Measurements from ENCODE around the gene BAIAP2. TPM values are rescaled to one million over a fixed set of nuclear protein-coding genes. Genes with fewer than 3 reads are reported as not detected.

The BAIAP2 gene
- total and polyA plus RNA-seq, 2 of the 13 experiments (the other 11 are each of a cell fraction or from before 2014, with no cell fraction given) = 22.5 to 24.0 TPM

GRCh38 chr17:81136366-81136765 is 101.4 kb downstream of the BAIAP2 start (continued):
- TF ChIP-seq NRL (CRISPR knock-in tag; IDR thresholded peaks at IDR 0.05; ENCODE audit: borderline replicate concordance) = no peak
- no peak for TF ChIP-seq ASH2L (IDR thresholded peaks at IDR 0.05; ENCODE audit: insufficient read length, low read depth, low read length)
- TF ChIP-seq MTF1 (CRISPR knock-in tag; IDR thresholded peaks at IDR 0.05) = no peak
- no peak for TF ChIP-seq SNRNP70 (IDR thresholded peaks at IDR 0.05; ENCODE audit: low read depth, low read length)
- TF ChIP-seq HNF4G (IDR thresholded peaks at IDR 0.05; ENCODE audit: borderline replicate concordance, low read depth, low read length) = no peak
- TF ChIP-seq HNF4G (CRISPR knock-in tag; IDR thresholded peaks at IDR 0.05; ENCODE audit: borderline replicate concordance, low read depth) = no peak

GRCh38 chr17:81137248-81137647 is 102.3 kb downstream of the BAIAP2 start:
- 58% methylated on average over 7 of the region's 13 CpGs for WGBS (ENCODE audit: low lambda C conversion rate)
- no peak for DNase-seq (ENCODE audit: low spot score)
- Histone ChIP-seq H3K27me3 (ENCODE audit: control insufficient read depth in 1 of 2, insufficient read depth in 2 of 2, low read length in 2 of 2) (no peaks in the 10 kb centered on the region), H3K36me3 (replicated peaks in 1 of 2; ENCODE audit: control insufficient read depth in 1 of 2, insufficient read depth in 2 of 2, low read length in 2 of 2) (no peaks in the 10 kb centered on the region), H2AFZ (ENCODE audit: low read length) (no peak overlapping the region), H3K4me3 (replicated peaks in 1 of 3; ENCODE audit: insufficient read depth in 1 of 3, low read depth in 2 of 3, low read length in 3 of 3) (no peak overlapping the region), H3K4me1 (ENCODE audit: insufficient read depth, low read length) (peaks cover 35% of the 10 kb centered on the region), H3K79me2 (ENCODE audit: insufficient read depth, low read length) (no peaks in the 10 kb centered on the region), H3K9ac (ENCODE audit: insufficient read depth, low read depth, low read length) (no peak overlapping the region), H3K4me2 (ENCODE audit: low read depth, low read length) (no peak overlapping the region), H3K9me3 (ENCODE audit: low read length) (no peaks in the 10 kb centered on the region), H3K27ac (ENCODE audit: extremely low read length, insufficient read depth, low read length) (no peak overlapping the region), H4K20me1 (ENCODE audit: insufficient read depth, low read length) (no peaks in the 10 kb centered on the region)
- no TSS peak for BruUV-seq (replicated peaks)
- FAIRE-seq = no peak
- CTCF ChIA-PET (ENCODE audit: low intra/inter-chr PET ratio, low total read pairs) = no interaction called here
- in situ Hi-C loops (cut with HindIII; ENCODE audit: extremely low pct_ligation_motif_present, low pct_unique_long_range_greater_than_20kb) = no loop called here
- no peak for ATAC-seq
- POLR2A ChIA-PET = no interaction called here
- intact Hi-C loops (cut with micrococcal nuclease; ENCODE audit: unreplicated experiment) = no loop called here
- TF ChIP-seq BRD4 (CRISPR knock-in tag; IDR thresholded peaks at IDR 0.05) (no peak), ZNF879 (CRISPR knock-in tag; IDR thresholded peaks at IDR 0.05) (no peak), ZBTB4 (CRISPR knock-in tag; IDR thresholded peaks at IDR 0.05; ENCODE audit: borderline replicate concordance) (no peak), SAP130 (CRISPR knock-in tag; IDR thresholded peaks at IDR 0.05; ENCODE audit: low read depth) (no peak), FOXK1 (CRISPR knock-in tag; IDR thresholded peaks at IDR 0.05; ENCODE audit: borderline replicate concordance, low read depth) (no peak), ZNF557 (CRISPR knock-in tag; IDR thresholded peaks at IDR 0.05) (no peak), ZZZ3 (CRISPR knock-in tag; IDR thresholded peaks at IDR 0.05; ENCODE audit: borderline replicate concordance) (no peak), ZNF10 (CRISPR knock-in tag; IDR thresholded peaks at IDR 0.05; ENCODE audit: borderline replicate concordance, low read depth) (no peak), ZNF609 (CRISPR knock-in tag; IDR thresholded peaks at IDR 0.05; ENCODE audit: borderline replicate concordance) (no peak), ZNF251 (CRISPR knock-in tag; IDR thresholded peaks at IDR 0.05) (no peak), ZNF629 (CRISPR knock-in tag; conservative IDR thresholded peaks at IDR 0.05) (no peak), MEF2D (CRISPR knock-in tag; IDR thresholded peaks at IDR 0.05) (no peak)
